Trophoblast cell (in vitro differentiated cells and primary cell): ENCODE results near the gene SNX32.

ENCODE experiments used
- DNase-seq, 2 donors: peaks; one replicate each; pipeline ENCODE4 v3.0.0-alpha.2; 2016
- H2AFZ ChIP-seq: 2 replicates; pipeline ENCODE4 v1.6.1; 2013; ENCODE audit warnings: low read length, moderate library complexity, mild to moderate bottlenecking; ENCODE audit not compliant: insufficient read depth, poor library complexity
- H2AK5ac ChIP-seq: 2 replicates; pipeline ENCODE4 v1.6.1; 2013; ENCODE audit warnings: mild to moderate bottlenecking, low read length
- H2BK120ac ChIP-seq: 2 replicates; pipeline ENCODE4 v1.6.1; 2013; ENCODE audit warnings: low read length, mild to moderate bottlenecking, moderate library complexity; ENCODE audit not compliant: insufficient read depth, poor library complexity
- H2BK12ac ChIP-seq: 2 replicates; pipeline ENCODE4 v1.6.1; 2013; ENCODE audit warnings: mild to moderate bottlenecking, low read length, moderate library complexity
- H2BK5ac ChIP-seq: 2 replicates; pipeline ENCODE4 v1.6.1; 2013; ENCODE audit warnings: low read length, low read depth, moderate library complexity, mild to moderate bottlenecking; ENCODE audit not compliant: poor library complexity
- H3K14ac ChIP-seq: 2 replicates; pipeline ENCODE4 v1.6.1; 2013; ENCODE audit warnings: mild to moderate bottlenecking, low read length
- H3K18ac ChIP-seq: 2 replicates; pipeline ENCODE4 v1.6.1; 2013; ENCODE audit warnings: mild to moderate bottlenecking, low read length
- H3K23ac ChIP-seq: 2 replicates; pipeline ENCODE4 v1.6.1; 2013; ENCODE audit warnings: low read length
- H3K27ac ChIP-seq: 2 replicates; pipeline ENCODE4 v1.5.1; 2013; ENCODE audit warnings: low read depth, mild to moderate bottlenecking, inconsistent platforms, low read length, moderate library complexity
- H3K27me3 ChIP-seq: 2 replicates; pipeline ENCODE4 v1.6.1; 2013; ENCODE audit warnings: inconsistent platforms, mild to moderate bottlenecking, low read length, moderate library complexity; ENCODE audit not compliant: insufficient read depth
- H3K36me3 ChIP-seq, 2 experiments: 1 replicate in 1 of 2; 2 replicates in 1 of 2; pipeline ENCODE4 v1.6.1; 2013; ENCODE audit warnings: low read length in 2 of 2, mild to moderate bottlenecking in 2 of 2, moderate library complexity in 1 of 2; ENCODE audit not compliant: insufficient read depth in 2 of 2, control insufficient read depth in 1 of 2
- H3K4ac ChIP-seq: 2 replicates; pipeline ENCODE4 v1.6.1; 2013; ENCODE audit warnings: low read depth, mild to moderate bottlenecking, low read length, moderate library complexity
- H3K4me1 ChIP-seq, 2 experiments: 1 replicate in 1 of 2; 2 replicates in 1 of 2; pipeline ENCODE4 v1.6.1; 2013; ENCODE audit warnings: low read length in 2 of 2, mild to moderate bottlenecking in 2 of 2, moderate library complexity in 1 of 2; ENCODE audit not compliant: insufficient read depth in 2 of 2, control insufficient read depth in 1 of 2
- H3K4me2 ChIP-seq: 2 replicates; pipeline ENCODE4 v1.6.1; 2013; ENCODE audit warnings: inconsistent platforms, mild to moderate bottlenecking, low read length, moderate library complexity
- H3K4me3 ChIP-seq: 2 replicates; pipeline ENCODE4 v1.5.1; 2013; ENCODE audit warnings: mild to moderate bottlenecking, low read depth, low read length, inconsistent platforms
- H3K79me1 ChIP-seq: one replicate; pipeline ENCODE4 v1.6.1; 2013; ENCODE audit warnings: low read length
- H3K79me2 ChIP-seq: 2 replicates; pipeline ENCODE4 v1.6.1; 2013; ENCODE audit warnings: low read length, mild to moderate bottlenecking; ENCODE audit not compliant: control insufficient read depth, insufficient read depth, poor library complexity
- H3K9ac ChIP-seq: 2 replicates; pipeline ENCODE4 v1.6.1; 2013; ENCODE audit warnings: mild to moderate bottlenecking, low read length
- H3K9me3 ChIP-seq: 2 replicates; pipeline ENCODE4 v1.6.1; 2013; ENCODE audit warnings: low read depth, mild to moderate bottlenecking, control low read depth, inconsistent platforms, low read length; ENCODE audit not compliant: insufficient read depth
- H4K12ac ChIP-seq: 2 replicates; pipeline ENCODE4 v1.6.1; 2013; ENCODE audit warnings: low read depth, mild to moderate bottlenecking, low read length, moderate library complexity
- H4K8ac ChIP-seq: 2 replicates; pipeline ENCODE4 v1.6.1; 2013; ENCODE audit warnings: low read depth, mild to moderate bottlenecking, low read length, moderate library complexity
- H4K91ac ChIP-seq: one replicate; pipeline ENCODE4 v1.6.1; 2013; ENCODE audit warnings: low read depth, mild to moderate bottlenecking, low read length, moderate library complexity
- WGBS: extraction: QIAGEN DNeasy Blood & Tissue Kit; methylation state at CpG from one replicate; pipeline ENCODE4 v1.1.7; 2013; ENCODE audit warnings: missing lambda C conversion rate; ENCODE audit not compliant: insufficient read length, insufficient coverage; ENCODE audit errors: extremely low coverage; 5-methylcytosine and 5-hydroxymethylcytosine counted together

The SNX32 gene

DNA sequence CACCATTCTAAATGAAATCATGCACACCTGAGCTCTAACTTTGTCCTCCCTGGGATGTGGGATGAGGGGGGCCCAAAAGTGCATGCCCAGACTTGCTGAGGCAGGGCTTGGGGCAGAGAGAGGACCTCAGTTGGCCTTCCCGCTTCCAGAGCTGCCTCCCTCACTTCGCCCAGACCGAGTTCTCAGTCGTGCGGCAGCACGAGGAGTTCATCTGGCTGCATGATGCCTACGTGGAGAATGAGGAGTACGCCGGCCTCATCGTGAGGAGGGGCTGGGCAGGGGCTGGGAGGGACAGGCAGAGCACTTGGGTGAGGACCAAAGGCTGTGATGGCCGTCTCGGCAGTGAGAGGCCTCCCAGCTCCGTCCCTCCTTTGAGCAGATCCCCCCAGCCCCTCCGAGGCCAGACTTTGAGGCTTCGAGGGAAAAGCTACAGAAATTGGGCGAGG is 16.0 kb downstream of the SNX32 start:
- Histone ChIP-seq H4K8ac (no peak overlapping the region), H3K14ac (no peak overlapping the region), H3K4me2 (no peak overlapping the region), H3K4me3 (no peak overlapping the region), H3K4ac (no peak overlapping the region), H3K79me2 (no peaks in the 10 kb centered on the region), H2AFZ (no peak overlapping the region), H3K9ac (no peak overlapping the region), H3K79me1 (no peaks in the 10 kb centered on the region), H3K9me3 (peaks cover 7% of the 10 kb centered on the region), H3K4me1 (no peaks in the 10 kb centered on the region), H2BK5ac (no peak overlapping the region), H3K36me3 (peaks cover 34 to 39% of the 10 kb centered on the region in 2 experiments), H2BK12ac (no peak overlapping the region), H3K23ac (no peak overlapping the region), H3K18ac (no peak overlapping the region), H4K91ac (no peak overlapping the region), H2AK5ac (no peak overlapping the region), H3K27me3 (no peaks in the 10 kb centered on the region), H2BK120ac (no peak overlapping the region), H4K12ac (no peak overlapping the region), H3K27ac (no peak overlapping the region)
- no CpG with 5 or more reads among the region's 16 CpGs for WGBS
- DNase-seq: no peak

DNA sequence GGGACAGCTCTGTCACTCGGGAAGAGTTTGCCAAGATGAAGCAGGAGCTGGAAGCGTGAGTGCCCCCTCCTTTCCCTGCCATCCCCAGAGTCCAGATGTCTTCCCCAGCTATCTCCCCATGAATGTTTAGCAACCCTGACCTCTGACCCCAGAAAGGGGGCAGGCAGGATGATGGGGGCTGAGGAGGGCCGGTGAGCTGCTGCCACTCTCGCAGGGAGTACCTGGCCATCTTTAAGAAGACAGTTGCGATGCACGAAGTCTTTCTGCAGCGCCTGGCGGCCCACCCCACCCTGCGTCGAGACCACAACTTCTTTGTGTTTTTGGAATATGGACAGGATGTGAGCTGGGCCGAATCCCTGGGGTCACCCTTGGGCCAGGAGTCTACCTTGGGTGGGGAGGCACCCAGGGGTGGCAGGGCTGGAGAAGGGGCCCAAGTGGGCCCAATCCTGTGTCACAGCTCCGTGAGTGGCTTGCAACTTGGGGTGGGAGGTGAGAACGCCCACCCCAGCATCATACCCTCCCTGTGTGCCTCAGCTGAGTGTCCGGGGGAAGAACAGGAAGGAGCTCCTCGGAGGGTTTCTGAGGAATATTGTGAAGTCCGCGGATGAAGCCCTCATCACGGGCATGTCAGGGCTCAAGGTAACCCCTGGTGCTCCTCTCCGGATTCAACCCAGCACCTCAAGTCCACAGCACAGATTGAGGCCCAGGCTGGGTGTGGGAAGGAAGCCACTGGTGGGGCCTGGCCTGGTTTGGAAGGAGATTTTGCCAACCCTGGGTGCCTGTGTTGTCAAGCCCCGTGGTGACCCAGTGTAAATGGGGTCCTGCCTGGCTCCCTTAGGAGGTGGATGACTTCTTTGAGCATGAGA is 16.7 kb downstream of the SNX32 start:
- H2BK5ac ChIP-seq: no peak overlapping the region
- H3K4ac ChIP-seq: no peak overlapping the region
- H4K12ac ChIP-seq: no peak overlapping the region
- no CpG with 5 or more reads among the region's 20 CpGs for WGBS
- H3K27me3 ChIP-seq: no peaks in the 10 kb centered on the region
- no peaks in the 10 kb centered on the region for H3K79me2 ChIP-seq
- no peak overlapping the region for H2AFZ ChIP-seq
- no peak overlapping the region for H2BK120ac ChIP-seq
- no peak overlapping the region for H3K14ac ChIP-seq
- H3K36me3 ChIP-seq: peaks cover 40 to 46% of the 10 kb centered on the region in 2 experiments
- no peak overlapping the region for H4K91ac ChIP-seq
- H3K23ac ChIP-seq: no peak overlapping the region
- peaks cover 7% of the 10 kb centered on the region for H3K9me3 ChIP-seq
- no peaks in the 10 kb centered on the region for H3K79me1 ChIP-seq
- no peak overlapping the region for H3K4me2 ChIP-seq
- no peaks in the 10 kb centered on the region for H3K4me1 ChIP-seq
- no peak overlapping the region for H3K9ac ChIP-seq
- H2AK5ac ChIP-seq: no peak overlapping the region
- no peak overlapping the region for H4K8ac ChIP-seq
- no peak for DNase-seq
- H2BK12ac ChIP-seq: no peak overlapping the region
- no peak overlapping the region for H3K18ac ChIP-seq
- H3K27ac ChIP-seq: no peak overlapping the region
- no peak overlapping the region for H3K4me3 ChIP-seq

DNA sequence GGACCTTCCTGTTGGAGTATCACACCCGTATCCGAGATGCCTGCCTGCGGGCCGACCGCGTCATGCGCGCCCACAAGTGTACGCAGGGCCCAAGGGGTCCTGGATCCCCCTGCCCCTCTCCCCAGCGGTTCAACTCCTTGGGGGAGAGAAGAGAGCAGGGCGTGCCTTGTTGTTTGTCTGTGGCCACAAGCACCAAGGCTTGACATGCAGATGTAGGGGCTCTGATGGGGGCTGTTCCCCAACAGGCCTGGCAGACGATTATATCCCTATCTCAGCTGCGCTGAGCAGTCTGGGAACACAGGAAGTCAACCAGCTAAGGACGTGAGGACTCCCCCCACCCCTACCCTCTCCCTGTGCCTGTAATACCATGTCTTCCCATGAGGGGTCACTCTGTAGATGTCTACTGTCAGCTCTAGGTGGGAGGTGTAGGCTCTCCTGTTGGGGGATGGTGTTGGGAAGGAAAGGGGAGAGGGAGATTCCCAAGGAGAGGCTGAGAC is 17.4 kb downstream of the SNX32 start:
- no peak overlapping the region for H4K12ac ChIP-seq
- H3K27ac ChIP-seq: no peak overlapping the region
- no peak overlapping the region for H2BK120ac ChIP-seq
- H3K14ac ChIP-seq: no peak overlapping the region
- no peak overlapping the region for H3K18ac ChIP-seq
- H4K91ac ChIP-seq: no peak overlapping the region
- no peak overlapping the region for H2AFZ ChIP-seq
- no peak for DNase-seq
- peaks cover 2 to 4% of the 10 kb centered on the region in 2 experiments for H3K4me1 ChIP-seq
- H3K9me3 ChIP-seq: peaks cover 7% of the 10 kb centered on the region
- H3K79me1 ChIP-seq: no peaks in the 10 kb centered on the region
- H3K23ac ChIP-seq: no peak overlapping the region
- WGBS: no CpG with 5 or more reads among the region's 14 CpGs
- H4K8ac ChIP-seq: no peak overlapping the region
- H2BK12ac ChIP-seq: no peak overlapping the region
- H3K27me3 ChIP-seq: no peaks in the 10 kb centered on the region
- H2AK5ac ChIP-seq: no peak overlapping the region
- H3K4me3 ChIP-seq: no peak overlapping the region
- peaks cover 2% of the 10 kb centered on the region for H3K79me2 ChIP-seq
- H3K4ac ChIP-seq: no peak overlapping the region
- no peak overlapping the region for H3K4me2 ChIP-seq
- H3K9ac ChIP-seq: no peak overlapping the region
- no peak overlapping the region for H2BK5ac ChIP-seq
- peaks cover 47 to 52% of the 10 kb centered on the region in 2 experiments for H3K36me3 ChIP-seq

DNA sequence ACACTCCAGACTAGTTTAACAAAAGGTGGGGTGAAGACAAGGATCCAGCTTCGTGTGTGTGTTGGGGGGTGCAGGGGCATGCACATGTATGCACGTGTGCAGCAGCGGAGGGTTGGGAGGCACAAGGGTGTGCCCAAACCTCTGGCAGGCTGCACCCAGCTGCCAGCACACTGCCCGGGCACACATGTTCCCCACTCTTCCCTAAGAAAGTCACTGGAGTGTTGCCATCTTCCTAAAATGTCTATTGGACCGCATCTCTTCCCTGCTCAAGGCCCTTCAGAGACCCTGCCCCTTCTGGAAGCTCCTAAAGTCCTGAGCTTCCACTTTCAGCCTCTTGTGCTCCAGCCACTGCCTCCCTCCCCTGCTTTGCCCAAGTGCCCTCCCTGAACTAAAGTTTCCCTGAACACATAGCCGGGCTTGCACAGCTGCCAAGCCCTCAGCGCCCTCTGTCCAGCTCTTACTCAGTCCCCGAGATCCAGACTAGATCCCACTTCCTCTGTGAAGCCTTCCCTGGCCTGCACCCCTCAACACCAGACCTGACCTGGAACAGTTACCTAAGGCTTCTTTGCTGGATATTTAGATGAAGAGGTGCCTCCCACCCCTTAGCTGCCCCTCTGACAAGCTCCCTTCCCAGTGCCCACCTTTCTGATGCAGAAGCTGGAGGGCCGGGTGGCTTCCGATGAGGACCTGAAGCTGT is 18.2 kb downstream of the SNX32 start:
- no peak overlapping the region for H4K91ac ChIP-seq
- H3K79me1 ChIP-seq: peaks cover under 1% of the 10 kb centered on the region
- H3K9ac ChIP-seq: no peak overlapping the region
- H3K27ac ChIP-seq: no peak overlapping the region
- H4K8ac ChIP-seq: no peak overlapping the region
- no peak overlapping the region for H2AFZ ChIP-seq
- H2AK5ac ChIP-seq: no peak overlapping the region
- H3K4ac ChIP-seq: no peak overlapping the region
- H4K12ac ChIP-seq: no peak overlapping the region
- no peak overlapping the region for H3K4me3 ChIP-seq
- H3K23ac ChIP-seq: no peak overlapping the region
- no peak overlapping the region for H3K18ac ChIP-seq
- no peak overlapping the region for H2BK120ac ChIP-seq
- H3K4me1 ChIP-seq: peaks cover 6 to 8% of the 10 kb centered on the region in 2 experiments
- peaks cover 7% of the 10 kb centered on the region for H3K9me3 ChIP-seq
- peaks cover 11% of the 10 kb centered on the region for H3K79me2 ChIP-seq
- no peak overlapping the region for H2BK12ac ChIP-seq
- DNase-seq: no peak
- peaks cover 54 to 59% of the 10 kb centered on the region in 2 experiments for H3K36me3 ChIP-seq
- no peak overlapping the region for H3K4me2 ChIP-seq
- no CpG with 5 or more reads among the region's 10 CpGs for WGBS
- no peaks in the 10 kb centered on the region for H3K27me3 ChIP-seq
- H2BK5ac ChIP-seq: no peak overlapping the region
- H3K14ac ChIP-seq: no peak overlapping the region
